ENCODE data around the gene EFNB2. TPM values are rescaled to one million over a fixed set of nuclear protein-coding genes. Genes with fewer than 3 reads are reported as not detected.

The EFNB2 gene
- total and polyA plus RNA-seq, 9 of the 15 experiments (the other 6 are each of a cell fraction or from before 2014, with no cell fraction given), result 0.01 to 0.29 (median 0.18) TPM

DNA sequence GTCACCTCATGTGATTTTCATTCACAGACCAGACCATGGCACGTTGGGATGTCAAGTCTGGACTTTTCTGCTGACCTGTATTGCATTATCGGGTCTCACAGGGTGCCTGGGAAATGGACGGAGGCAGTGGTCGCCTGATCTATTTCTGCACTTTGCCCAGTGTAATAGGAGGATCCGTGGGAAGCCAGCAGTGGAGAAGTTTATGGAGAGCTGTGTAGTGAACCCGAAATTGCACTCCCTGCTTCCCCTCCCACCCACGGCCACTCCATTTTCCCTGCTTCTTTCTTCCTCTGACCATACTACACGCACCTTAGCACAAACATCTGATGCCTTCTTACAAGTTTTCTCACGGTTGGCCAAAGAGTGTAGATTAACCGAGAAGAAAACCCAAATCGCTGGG, 16.9 kb downstream of the EFNB2 start (continued):
- TF ChIP-seq FOXK1 (CRISPR knock-in tag; IDR thresholded peaks at IDR 0.05; ENCODE audit: borderline replicate concordance) (no peak), POLR2AphosphoS2 (IDR thresholded peaks at IDR 0.05; ENCODE audit: low read length) (no peak), SNIP1 (IDR thresholded peaks at IDR 0.05; ENCODE audit: low read depth) (no peak), HMBOX1 (IDR thresholded peaks at IDR 0.05) (no peak), STAG1 (CRISPR knock-in tag; IDR thresholded peaks at IDR 0.05; ENCODE audit: borderline replicate concordance) (no peak), ZNF778 (CRISPR knock-in tag; IDR thresholded peaks at IDR 0.05) (no peak)
- TF ChIP-seq, protein P1, sequence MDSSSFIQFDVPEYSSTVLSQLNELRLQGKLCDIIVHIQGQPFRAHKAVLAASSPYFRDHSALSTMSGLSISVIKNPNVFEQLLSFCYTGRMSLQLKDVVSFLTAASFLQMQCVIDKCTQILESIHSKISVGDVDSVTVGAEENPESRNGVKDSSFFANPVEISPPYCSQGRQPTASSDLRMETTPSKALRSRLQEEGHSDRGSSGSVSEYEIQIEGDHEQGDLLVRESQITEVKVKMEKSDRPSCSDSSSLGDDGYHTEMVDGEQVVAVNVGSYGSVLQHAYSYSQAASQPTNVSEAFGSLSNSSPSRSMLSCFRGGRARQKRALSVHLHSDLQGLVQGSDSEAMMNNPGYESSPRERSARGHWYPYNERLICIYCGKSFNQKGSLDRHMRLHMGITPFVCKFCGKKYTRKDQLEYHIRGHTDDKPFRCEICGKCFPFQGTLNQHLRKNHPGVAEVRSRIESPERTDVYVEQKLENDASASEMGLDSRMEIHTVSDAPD (CRISPR knock-in tag; IDR thresholded peaks at IDR 0.05), result no peak

- H3K9me1 ChIP-seq (ENCODE audit: control insufficient read depth, insufficient read depth, low read length), result no peaks in the 10 kb centered on the region
- H3K4me2 ChIP-seq (ENCODE audit: insufficient read depth, low read length), result no peak overlapping the region
- no peaks in the 10 kb centered on the region for H3K36me3 ChIP-seq (ENCODE audit: control insufficient read depth, insufficient read depth, low read length)
- DNase-seq (ENCODE audit: extremely low read depth in 1 of 4, low spot score in 3 of 4) (no peak), ATAC-seq (no peak), FAIRE-seq (no peak)
- H3K79me2 ChIP-seq (ENCODE audit: control insufficient read depth, insufficient read depth, low read length), result no peaks in the 10 kb centered on the region
- no peak overlapping the region for H2AFZ ChIP-seq (ENCODE audit: low read depth, low read length)
- H3K4me1 ChIP-seq (replicated peaks in 1 of 2; ENCODE audit: control insufficient read depth in 2 of 2, insufficient read depth in 2 of 2, low read length in 2 of 2), result no peaks in the 10 kb centered on the region
- H3K4me3 ChIP-seq, result no peak overlapping the region
- H3K27ac ChIP-seq (ENCODE audit: extremely low read depth, low read depth, low read length), result no peak overlapping the region
- no TSS peak for BruUV-seq (replicated peaks)
- intact Hi-C loops (cut with micrococcal nuclease), result no loop called here
- TF ChIP-seq SMARCE1 (IDR thresholded peaks at IDR 0.05) (no peak), SRSF7 (optimal IDR thresholded peaks at IDR 0.05; ENCODE audit: low read depth, low read length) (no peak), RUNX1 (IDR thresholded peaks at IDR 0.05; ENCODE audit: low read depth) (no peak), BRD4 (IDR thresholded peaks at IDR 0.05) (no peak)
- H3K9ac ChIP-seq (ENCODE audit: insufficient read depth in 1 of 2, low read depth in 2 of 2, low read length in 2 of 2), result no peak overlapping the region
- ChIA-PET CTCF (ENCODE audit: low intra/inter-chr PET ratio) (no interaction called here), POLR2A (no interaction called here)
- H3K9me3 ChIP-seq (replicated peaks; ENCODE audit: control insufficient read depth, insufficient read depth, low read depth, low read length), result no peaks in the 10 kb centered on the region
- 3% methylated on average over 3 of the region's 4 CpGs for WGBS (ENCODE audit: insufficient coverage, low coverage, missing lambda C conversion rate)
- no peaks in the 10 kb centered on the region for H4K20me1 ChIP-seq (replicated peaks; ENCODE audit: control insufficient read depth, insufficient read depth, low read length)
- in situ Hi-C loops (cut with MboI), result no loop called here
- no peaks in the 10 kb centered on the region for H3K27me3 ChIP-seq (ENCODE audit: control insufficient read depth in 2 of 2, insufficient read depth in 2 of 2, low read length in 2 of 2)
These were observed 18.2 kb downstream of the EFNB2 start for GRCh38 chr13:106517109-106517847.

All from K562 (cell line).